Measurements from ENCODE around the gene CACNA2D3.

DNA sequence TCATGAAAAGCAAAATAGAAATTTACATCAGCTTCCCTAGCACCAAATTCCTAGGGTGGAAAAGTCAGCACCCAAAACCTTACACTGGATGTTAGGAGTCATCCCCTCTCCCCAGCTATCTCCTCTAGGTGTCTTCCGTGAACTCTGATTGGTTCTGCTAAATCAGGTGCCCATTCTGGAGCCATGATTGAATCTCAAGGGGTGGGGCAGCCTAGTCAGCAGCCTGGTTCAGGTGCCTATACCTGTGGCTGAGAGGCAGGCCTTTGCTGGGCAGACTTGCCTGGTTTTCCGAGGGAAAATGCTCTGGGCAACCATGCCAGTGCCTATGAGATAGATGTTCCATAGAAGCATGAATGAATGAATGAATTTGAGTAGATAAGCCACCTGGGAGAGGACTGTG lies 468.8 kb downstream of the CACNA2D3 start:
- no peak for TF ChIP-seq CTCF (IDR thresholded peaks at IDR 0.05; ENCODE audit: low read depth, low read length, missing input control)
- TF ChIP-seq JUND (IDR thresholded peaks at IDR 0.05), result no peak
- TF ChIP-seq YY1 (IDR thresholded peaks at IDR 0.05), result no peak
- no peak for TF ChIP-seq GABPA (IDR thresholded peaks at IDR 0.05 in 1 of 2, conservative IDR thresholded peaks at IDR 0.05 in 1 of 2)
- TF ChIP-seq FOXA2 (IDR thresholded peaks at IDR 0.05), result no peak
- no peak for TF ChIP-seq TAF1 (conservative IDR thresholded peaks at IDR 0.05)
- TF ChIP-seq FOXA1 (IDR thresholded peaks at IDR 0.05), result no peak
- TF ChIP-seq, protein P1, sequence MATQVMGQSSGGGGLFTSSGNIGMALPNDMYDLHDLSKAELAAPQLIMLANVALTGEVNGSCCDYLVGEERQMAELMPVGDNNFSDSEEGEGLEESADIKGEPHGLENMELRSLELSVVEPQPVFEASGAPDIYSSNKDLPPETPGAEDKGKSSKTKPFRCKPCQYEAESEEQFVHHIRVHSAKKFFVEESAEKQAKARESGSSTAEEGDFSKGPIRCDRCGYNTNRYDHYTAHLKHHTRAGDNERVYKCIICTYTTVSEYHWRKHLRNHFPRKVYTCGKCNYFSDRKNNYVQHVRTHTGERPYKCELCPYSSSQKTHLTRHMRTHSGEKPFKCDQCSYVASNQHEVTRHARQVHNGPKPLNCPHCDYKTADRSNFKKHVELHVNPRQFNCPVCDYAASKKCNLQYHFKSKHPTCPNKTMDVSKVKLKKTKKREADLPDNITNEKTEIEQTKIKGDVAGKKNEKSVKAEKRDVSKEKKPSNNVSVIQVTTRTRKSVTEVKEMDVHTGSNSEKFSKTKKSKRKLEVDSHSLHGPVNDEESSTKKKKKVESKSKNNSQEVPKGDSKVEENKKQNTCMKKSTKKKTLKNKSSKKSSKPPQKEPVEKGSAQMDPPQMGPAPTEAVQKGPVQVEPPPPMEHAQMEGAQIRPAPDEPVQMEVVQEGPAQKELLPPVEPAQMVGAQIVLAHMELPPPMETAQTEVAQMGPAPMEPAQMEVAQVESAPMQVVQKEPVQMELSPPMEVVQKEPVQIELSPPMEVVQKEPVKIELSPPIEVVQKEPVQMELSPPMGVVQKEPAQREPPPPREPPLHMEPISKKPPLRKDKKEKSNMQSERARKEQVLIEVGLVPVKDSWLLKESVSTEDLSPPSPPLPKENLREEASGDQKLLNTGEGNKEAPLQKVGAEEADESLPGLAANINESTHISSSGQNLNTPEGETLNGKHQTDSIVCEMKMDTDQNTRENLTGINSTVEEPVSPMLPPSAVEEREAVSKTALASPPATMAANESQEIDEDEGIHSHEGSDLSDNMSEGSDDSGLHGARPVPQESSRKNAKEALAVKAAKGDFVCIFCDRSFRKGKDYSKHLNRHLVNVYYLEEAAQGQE (IDR thresholded peaks at IDR 0.05), result no peak
- no peak for TF ChIP-seq SP1 (IDR thresholded peaks at IDR 0.05)
- TF ChIP-seq, protein P2, sequence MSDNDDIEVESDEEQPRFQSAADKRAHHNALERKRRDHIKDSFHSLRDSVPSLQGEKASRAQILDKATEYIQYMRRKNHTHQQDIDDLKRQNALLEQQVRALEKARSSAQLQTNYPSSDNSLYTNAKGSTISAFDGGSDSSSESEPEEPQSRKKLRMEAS (IDR thresholded peaks at IDR 0.05), result no peak
- no peak for TF ChIP-seq EGR1 (IDR thresholded peaks at IDR 0.05; ENCODE audit: low read depth in 2 of 2)
- no peak for TF ChIP-seq HNF4A (conservative IDR thresholded peaks at IDR 0.05)
- TF ChIP-seq RAD21 (IDR thresholded peaks at IDR 0.05), result no peak
